Amygdala (tissue), 56 donors: Measurements from ENCODE around the gene CUX1.

Source experiments
- DNase-seq, 56 donors: peaks; one replicate each; lab custom pipeline; 2025; lab: John Stamatoyannopoulos, UW

Gene CUX1

DNA sequence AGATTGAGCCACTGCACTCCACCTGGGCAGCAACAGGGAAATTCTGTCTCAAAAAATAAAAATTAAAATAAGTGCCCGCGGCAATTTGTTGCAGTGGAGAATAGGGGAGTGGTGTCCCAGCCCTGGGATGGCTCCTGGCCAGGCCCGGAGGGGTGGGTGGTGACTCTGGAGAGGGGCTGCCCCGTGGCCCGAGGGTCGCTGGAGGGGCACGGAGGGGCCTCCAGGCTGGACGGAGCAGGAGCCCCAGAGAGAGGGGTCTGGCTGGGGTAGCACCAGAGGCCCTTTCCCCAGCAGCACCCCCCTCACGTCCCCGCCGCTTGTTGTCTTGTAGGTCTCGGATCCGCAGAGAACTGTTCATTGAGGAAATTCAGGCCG is 430.6 kb downstream of the CUX1 start:
- DNase-seq, result no peak

DNA sequence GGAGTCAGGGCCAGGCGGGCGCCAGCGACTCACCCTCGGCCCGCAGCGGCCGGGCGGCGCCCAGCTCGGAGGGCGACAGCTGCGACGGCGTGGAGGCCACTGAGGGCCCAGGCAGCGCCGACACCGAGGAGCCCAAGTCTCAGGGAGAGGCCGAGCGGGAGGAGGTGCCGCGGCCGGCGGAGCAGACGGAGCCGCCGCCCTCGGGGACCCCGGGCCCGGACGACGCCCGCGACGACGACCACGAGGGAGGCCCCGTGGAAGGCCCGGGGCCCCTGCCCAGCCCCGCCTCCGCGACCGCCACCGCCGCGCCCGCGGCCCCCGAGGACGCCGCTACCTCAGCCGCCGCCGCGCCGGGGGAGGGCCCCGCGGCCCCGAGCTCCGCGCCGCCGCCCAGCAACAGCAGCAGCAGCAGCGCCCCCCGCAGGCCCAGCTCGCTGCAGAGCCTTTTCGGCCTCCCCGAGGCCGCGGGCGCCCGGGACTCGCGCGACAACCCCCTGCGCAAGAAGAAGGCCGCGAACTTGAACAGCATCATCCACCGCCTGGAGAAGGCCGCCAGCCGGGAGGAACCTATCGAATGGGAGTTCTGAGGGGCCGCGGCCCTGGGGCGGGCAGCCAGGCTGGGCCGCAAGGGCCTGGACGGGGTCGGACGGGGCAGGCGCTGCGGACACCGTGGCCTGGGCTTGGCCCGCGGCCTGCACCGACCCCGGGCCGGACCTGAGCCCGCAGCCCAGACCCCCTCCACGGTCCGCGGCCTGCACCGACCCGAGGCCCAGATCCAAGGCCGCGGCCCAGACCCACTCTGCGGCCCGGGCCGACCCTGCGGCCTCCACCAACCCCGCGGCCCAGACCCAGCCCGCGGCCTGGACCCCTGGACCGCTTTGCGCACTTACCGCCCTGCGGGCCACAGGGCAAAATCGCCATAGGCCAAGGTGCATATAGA is 431.3 kb downstream of the CUX1 start:
- no peak for DNase-seq

DNA sequence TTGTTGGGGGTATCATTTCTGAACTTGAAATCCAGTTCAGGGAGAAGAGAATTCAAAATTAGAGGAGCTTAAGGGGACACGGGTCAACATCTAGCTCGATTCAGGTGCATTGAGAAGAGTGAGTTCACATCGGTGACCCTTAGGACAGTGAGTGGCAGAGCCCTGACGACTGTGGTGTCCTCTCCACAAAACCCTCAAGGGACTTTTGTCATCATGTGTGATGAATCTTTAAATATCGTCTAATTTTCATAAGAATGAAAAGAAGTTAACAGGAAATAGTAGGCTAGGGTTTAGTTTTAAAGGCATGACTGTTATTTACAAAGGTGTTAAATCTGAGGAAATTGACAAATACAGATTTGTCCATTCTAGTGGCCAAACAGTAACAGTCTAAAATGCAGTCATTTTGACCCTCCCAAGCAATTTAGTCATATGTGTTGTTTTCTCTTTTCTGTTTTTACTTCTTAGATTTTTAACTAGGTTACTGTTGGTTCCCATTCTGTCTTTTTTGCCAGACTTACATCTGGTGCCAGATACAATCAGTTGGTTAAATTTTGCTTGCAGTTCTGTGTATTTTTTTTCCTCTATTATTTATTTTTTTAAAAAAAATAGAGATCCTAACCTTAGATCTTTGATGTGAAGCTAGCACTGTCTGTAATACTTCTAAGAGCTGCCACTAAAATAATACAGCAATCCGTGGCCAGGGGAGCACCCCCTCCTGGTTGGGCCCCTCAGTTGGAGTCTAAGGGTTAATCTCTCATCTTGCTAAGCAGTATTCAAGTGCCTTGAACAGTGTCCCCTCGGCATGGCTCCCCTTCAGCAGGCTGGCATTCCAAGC is 434.3 kb downstream of the CUX1 start:
- DNase-seq, result no peak

DNA sequence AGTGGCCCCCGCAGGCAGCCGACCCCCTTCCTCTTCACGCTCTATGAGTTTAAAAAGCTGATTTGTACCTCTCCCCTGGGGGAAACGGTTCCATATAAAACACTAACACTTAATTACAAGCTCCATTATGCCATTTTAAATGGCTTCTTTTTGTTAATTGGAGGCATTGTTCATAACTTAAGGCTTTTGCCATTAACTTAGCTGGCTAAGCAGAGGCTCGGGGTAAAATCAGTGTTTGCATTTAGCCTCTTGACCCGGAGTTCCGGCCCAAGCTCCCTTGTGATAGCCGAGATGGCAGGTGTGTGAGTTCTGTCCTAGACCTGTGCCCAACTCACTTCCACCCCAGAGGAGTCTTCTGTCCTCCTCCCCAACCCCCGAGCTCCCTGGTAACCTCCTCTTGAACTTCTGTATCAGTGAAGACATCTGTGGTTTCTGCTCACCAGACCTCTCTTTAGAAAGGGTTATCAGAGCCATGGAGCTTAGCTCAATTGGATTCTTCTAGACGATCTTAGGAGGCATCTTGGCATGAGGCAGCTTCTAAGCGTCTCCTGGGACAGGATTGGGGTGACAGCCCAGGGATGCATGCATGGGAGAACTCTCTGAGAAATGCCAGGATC is 435.0 kb downstream of the CUX1 start:
- no peak for DNase-seq

DNA sequence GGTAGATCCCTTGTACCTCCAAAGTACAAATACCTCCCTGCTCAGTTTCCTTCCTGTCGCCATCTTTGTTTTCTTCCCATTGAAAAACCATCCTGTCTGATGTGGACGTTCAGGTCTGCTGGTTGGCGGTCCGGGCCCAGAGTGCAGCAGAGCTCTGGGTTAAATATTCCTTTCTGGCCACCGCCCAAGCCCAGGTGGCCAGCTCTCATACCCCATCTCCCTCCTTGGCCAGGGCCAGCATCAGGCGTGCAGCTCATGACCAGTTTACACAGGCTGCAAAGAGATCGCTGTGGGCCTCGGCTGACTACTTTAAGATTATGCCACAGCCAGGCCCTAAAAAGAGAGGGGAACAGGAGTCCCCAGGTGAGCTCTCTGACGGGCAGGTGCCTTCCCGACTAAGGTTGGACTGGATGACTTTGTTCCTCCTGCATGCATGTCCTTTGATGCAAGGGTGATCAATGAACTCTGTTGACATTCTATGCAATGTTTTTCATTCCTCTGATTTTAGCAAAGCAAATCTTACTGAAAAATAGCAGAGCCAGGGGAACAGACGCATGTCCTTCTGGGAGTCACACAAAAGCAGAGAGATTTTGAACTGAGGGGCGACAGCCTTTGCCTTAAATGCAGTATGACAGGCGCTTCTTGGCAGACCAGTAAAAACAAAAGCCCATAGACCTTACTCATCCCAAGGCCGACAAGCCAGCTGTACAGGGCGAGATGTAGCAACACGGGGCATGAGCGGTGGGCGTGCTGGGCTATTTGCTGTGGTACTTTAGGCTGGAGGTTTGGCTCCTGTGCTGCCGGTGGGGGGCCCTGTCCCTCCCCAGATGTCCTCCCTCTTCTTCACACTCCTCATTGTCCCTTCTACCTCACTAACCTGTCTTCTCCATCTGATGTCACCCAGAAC is 435.9 kb downstream of the CUX1 start:
- no peak for DNase-seq

DNA sequence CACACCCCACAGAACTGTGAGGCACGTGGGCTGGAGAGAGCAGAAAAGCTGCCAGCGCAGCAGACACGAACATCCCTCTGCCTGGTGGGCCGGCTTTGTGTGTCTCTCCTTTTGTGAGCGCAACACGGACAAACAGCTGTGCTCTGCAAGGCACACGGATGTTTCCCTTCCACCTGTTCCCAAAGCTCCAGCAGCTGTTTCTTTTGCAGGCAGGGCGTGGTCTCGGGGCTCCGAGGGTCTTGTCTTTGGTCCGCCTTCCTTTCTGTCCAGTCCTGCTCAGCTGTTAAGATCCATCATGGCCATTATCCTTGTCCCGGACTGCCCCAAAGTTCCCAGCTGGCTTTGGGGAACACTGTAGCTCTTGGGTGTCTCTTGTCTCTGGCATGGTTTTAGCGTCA is 436.5 kb downstream of the CUX1 start:
- no peak for DNase-seq

DNA sequence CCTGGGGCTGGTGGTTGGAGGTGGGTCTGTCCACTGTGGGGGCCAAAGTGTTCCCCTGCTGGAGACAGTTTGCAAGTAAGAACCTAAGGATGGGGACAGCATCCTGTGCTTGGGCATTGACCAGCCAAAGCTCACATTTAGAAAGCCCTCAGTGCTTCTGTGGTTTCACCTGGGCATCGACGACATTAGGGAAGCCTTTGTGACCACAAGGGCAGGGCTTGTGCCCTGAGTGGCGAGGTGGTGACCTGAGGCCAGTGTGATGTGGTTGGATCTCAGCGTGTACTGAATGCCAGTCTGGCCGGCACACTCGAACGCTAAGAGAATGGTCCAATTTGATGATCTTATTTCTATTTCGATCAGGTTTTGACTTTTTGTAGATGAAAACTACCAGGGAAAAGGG is 437.1 kb downstream of the CUX1 start:
- DNase-seq, result no peak

DNA sequence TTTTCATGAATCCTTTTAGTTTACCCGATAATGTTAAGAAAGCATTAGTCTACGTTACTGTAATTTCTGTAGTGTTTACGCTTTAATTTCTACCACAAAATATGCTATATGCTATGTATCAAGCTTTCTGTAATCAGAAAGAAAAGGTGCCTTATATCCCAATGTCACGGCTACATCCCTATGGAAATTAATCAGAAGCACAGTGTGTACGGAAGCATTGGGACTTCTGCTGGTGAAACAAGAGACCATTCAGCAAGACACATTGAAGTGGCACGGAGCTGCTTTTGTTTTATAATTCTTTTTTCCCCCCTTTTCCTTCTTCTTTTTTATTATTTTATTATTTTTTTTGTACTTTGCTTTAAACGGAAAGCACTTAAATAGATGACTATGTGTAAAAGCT is 438.1 kb downstream of the CUX1 start:
- DNase-seq, result no peak

DNA sequence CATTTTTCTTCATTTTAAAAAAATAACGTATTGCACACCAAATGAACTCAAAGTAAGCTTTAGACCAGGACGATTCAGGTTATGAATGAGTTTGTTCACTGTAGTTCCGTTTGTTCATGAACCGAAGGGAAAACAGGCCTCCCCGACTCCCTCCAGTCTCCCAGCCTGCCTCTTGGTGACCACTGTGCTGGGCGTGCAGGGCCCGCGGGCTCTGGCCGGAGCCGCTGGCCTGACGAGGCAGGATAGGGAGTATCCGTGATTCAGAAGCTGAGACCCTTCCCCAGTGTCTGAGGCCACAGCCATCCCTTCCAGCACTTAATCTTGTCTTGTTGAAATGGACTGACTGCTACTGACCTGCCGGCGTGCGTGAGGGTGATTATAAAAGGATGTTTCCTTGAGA is 438.5 kb downstream of the CUX1 start:
- no peak for DNase-seq

DNA sequence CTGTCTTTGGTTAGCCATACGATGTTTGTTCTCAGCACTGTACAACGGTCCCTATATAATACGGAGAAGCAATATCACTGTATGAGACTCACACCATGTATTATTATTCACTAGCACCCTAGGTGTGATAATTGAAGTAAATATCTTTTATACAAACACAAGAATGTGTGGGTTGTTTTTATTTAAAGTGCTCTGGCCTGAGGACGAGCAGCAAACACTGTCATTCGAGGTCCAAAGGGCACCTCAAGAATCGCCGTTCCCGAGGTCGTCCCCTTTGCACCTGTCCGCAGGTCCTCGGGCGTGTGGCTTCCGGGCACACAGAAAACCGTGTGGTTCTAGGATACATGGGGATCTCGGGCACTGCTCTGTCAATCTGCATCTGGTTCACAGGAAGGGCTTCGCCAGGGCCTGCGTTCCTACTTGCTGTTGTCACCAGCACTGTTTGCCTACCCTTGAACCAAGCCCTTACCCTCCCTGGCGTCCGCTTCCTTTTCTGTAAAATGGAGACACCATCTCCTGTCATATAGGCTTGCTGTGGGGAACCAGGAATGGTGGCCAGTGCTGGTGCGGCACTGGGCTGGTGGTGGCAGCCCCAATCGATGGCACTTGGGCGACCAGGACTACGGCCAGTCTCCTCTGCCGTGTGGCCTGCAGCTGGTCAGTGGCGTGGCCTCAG is 440.8 kb downstream of the CUX1 start:
- DNase-seq, result no peak

DNA sequence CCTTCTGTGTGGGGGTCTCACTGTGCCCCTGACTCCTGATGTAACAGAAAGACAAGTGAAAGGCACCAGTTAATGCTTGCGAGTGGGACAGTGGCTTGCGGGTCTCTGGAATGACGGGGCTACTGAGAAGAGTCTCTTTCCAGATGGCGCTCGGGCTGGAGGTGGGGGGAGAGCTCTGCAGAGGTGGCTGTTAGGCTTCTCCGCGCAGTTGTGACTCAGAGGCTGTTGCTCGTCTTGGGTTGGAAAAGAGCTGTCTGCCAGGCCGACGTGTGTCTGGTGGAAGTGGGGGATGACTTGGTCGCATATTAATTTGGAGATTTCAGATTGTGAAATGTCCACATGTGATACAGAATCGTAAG is 441.3 kb downstream of the CUX1 start:
- DNase-seq, result peak in 4 of 56 donors; percentile 4 to 13 (median 9)

DNA sequence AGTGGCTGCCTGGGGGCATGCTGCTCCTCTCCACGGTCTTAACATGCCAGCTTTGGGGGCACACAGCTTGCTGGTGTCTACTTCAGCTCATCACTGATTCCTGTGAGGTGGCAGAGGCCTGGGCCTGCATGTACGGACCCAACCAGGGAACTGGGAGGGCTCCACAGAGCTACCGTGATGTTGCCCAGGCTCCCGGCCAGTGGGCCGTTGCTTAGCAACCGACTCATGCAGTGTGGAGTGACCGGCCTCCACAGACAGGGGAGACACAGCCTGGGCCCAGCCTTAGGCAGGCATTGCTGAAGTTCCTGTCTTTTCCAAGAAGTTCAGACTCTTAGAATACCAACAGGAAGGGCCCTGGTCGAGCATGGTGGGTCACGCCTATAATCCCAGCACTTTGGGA is 443.4 kb downstream of the CUX1 start:
- peak in 40 of 56 donors; percentile 6 to 81 (median 48) for DNase-seq

DNA sequence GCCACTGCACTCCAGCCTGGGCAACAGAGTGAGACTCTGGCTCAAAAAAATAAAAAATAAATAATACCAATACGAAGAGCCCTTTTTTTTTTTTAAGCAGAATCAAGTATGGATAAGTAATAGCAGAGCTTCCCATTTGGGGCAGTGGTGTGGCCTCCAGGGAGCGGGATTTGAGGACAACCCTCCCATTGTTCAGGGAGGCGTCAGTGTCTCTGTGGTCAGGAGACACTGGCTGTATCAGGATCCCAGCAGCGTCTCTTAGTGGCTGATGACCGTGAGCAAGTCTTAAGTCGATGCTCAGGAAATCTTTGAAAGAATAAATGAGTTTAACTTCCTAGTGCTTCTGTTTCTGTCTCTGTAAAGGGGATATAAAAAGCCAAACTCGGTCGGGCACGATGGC is 444.0 kb downstream of the CUX1 start:
- peak in 7 of 56 donors; percentile 3 to 27 (median 12) for DNase-seq

DNA sequence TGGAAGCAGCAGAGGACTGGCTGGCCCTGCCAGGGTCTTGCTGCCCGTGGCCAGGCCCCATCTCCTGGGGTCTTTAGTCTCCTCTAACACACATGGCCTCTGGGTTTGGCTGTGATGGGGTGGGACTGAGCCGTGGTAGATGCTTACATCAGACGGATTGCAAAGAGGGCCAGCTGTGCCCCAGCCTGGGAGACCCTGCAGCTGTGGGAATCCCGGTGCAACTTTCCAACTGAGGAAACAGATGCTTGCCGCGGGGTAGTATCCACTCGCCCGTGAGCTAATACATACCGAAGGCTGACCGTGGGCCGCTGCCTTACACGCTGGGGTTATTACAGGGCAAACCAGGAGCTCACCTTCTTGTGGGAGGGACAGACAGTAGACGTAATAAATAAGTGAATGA is 445.1 kb downstream of the CUX1 start:
- no peak for DNase-seq

DNA sequence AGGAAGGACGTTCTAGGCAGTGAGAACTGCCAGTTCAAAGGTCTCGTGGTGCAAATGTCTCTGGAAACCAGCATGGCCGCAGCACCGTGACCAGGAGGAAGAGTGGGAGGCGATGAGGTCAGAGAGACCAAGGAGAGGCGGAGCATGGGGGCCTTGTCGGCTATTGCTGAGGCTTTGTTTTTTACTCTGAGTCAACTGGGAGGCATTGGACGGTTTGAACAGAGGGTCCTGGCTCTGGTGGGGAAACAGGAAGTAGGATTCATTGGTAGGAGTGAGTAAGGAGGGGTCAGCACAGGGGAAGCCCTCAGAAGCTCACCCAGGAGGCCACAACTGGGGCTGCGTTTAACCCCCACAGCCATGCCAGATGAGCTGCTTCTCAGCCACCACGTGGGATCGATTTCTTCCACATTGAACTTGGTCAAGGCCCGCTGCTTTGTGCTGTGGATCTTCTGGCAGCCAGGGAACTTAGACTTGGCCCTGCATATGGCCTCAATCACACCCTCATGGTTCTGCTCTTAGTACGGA is 447.0 kb downstream of the CUX1 start:
- DNase-seq, result no peak

DNA sequence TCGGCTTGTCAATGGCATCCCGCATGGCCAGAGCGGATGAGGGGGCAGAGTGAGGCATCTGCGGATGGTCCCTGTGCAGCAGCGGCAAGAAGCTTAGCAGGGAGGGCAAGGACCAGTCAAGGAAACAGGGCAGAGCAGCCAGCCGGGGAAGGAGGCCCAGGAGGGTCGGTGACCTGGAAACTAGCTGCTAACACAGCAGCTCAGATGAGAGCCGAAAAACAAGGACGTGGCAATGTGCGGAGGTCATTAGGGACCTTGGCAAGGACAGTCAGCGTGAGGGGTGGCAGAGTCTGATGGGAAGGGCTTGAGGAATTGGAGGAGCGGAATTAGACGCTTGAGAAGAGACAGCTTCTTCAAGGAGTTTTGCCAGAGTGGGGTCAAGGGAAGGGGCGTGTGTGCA is 449.1 kb downstream of the CUX1 start:
- DNase-seq, result no peak

DNA sequence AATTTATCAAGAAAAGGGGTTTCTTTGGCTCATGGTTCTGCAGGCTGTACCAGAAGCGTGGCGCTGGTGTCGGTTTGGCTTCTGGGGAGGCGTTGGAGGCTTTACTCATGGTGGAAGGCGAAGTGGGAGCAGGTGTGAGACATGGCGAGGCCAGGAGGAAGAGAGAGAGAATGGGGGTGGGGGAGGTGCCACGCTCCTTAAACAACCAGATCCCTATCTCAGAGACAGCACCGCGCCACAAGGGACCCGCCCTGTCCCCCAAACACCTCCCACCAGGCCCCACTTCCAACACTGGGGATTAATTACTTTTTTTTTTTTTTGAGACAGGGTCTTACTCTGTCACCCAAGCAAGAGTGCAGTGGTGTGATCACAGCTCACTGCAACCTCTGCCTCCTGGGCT is 451.2 kb downstream of the CUX1 start:
- peak in 1 of 56 donors; percentile 6 for DNase-seq

DNA sequence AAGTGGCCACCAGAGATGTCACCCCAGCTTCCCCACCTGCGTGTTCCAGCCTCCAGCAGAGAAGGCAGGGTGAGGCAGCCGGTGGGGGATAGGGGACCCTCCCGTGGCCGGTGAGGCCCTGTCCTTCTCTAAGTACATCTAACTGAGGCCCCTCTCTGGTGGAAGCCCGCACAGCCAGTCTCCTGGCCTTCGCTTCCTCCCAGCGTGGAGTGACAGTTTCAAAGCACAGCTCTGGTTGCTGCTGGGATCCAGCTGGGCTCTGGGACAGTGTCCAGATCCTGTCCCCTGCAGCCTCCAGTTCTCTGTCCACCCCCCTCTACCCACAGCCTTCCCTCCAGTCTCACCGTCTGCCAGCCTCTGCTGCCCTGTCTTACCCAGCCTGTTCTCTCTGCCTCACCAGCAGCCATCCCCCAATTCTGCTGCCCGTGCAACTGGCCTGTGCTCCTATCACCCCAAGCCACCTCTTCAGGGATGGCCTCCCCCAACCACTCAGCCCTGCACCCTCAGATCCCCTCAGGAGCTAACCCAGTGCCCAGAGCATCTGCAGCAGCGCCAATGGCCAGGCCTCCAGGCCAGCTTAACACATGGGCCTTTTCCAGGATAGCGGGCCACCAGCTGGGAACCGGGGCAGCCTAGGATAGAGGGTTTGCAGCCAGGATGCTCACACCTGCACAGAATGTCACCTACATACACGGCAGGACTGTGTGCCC is 452.9 kb downstream of the CUX1 start:
- peak in 18 of 56 donors; percentile 6 to 53 (median 20) for DNase-seq
